EH (cell line): ENCODE data around the gene SLC38A10.
A peak's percentile ranks its signal among the peaks of the same experiment; 100 is the strongest.

Source experiments
- DNase-seq: peaks from one replicate; pipeline ENCODE4 v3.0.0-alpha.2; 2015; ENCODE audit warnings: low read depth

SLC38A10 gene

GRCh38 chr17:81202318-81202717 is 92.8 kb downstream of the SLC38A10 start:
- no peak for DNase-seq

- peak; percentile 68 for DNase-seq
These were observed 94.2 kb downstream of the SLC38A10 start for GRCh38 chr17:81200695-81201580.

GRCh38 chr17:81200201-81200600 is 94.9 kb downstream of the SLC38A10 start:
- DNase-seq: no peak

- no peak for DNase-seq
These were observed 95.7 kb downstream of the SLC38A10 start for GRCh38 chr17:81199482-81199830.

- DNase-seq: no peak
These were observed 96.2 kb downstream of the SLC38A10 start for GRCh38 chr17:81198826-81199481.

GRCh38 chr17:81197831-81198490 is 97.1 kb downstream of the SLC38A10 start:
- DNase-seq: no peak

GRCh38 chr17:81197409-81197795 is 97.7 kb downstream of the SLC38A10 start:
- no peak for DNase-seq

GRCh38 chr17:81196505-81197408 is 98.3 kb downstream of the SLC38A10 start:
- DNase-seq: no peak

- DNase-seq: no peak
These were observed 99.1 kb downstream of the SLC38A10 start for GRCh38 chr17:81195941-81196495.
